Stomach (tissue), 9 donors: Measurements from ENCODE around the gene PRM3. TPM values are rescaled to one million over a fixed set of nuclear protein-coding genes. Genes with fewer than 3 reads are reported as not detected.

Source experiments
- DNase-seq, 2 donors: peaks; one replicate each; pipeline versions ENCODE4 v3.0.0 to v3.0.0-alpha.2; 2013 to 2019
- H3K27ac ChIP-seq, 5 donors: fragments of 200-600 bp in 4 of 5; sonication (generic) in 4 of 5; one replicate each; pipeline ENCODE4 v1.5.1; 2013 to 2019; ENCODE audit warnings: mild to moderate bottlenecking in 1 of 5, moderate library complexity in 1 of 5
- H3K27me3 ChIP-seq, 3 donors: fragments of 200-600 bp; sonication (generic); one replicate each; pipeline ENCODE4 v1.5.1; 2017 to 2019; ENCODE audit warnings: mixed run types in 1 of 3
- H3K36me3 ChIP-seq, 4 donors: fragments of 200-600 bp; sonication (generic); 1 replicate in 3 of 4; 2 replicates in 1 of 4; pipeline ENCODE4 v1.5.1; 2016 to 2019
- H3K4me1 ChIP-seq, 4 donors: fragments of 200-600 bp; sonication (generic); one replicate each; pipeline ENCODE4 v1.5.1; 2016 to 2019
- H3K4me3 ChIP-seq, 4 donors: fragments of 200-600 bp; sonication (generic) in 3 of 4; one replicate each; pipeline ENCODE4 v1.5.1; 2016 to 2019; ENCODE audit warnings: mild to moderate bottlenecking in 1 of 4
- H3K9me3 ChIP-seq, 4 donors: fragments of 200-600 bp; sonication (generic); one replicate each; pipeline ENCODE4 v1.5.1; 2016 to 2019
- CTCF ChIP-seq, 7 experiments: fragments of 450-650 bp in 4 of 7; fragments of 200-600 bp in 3 of 7; sonication (generic) in 3 of 7; IDR thresholded peaks; one replicate each; pipeline ENCODE4 v1.5.1; 2016 to 2019; ENCODE audit warnings: antibody characterized with exemption in 7 of 7, control low read depth in 2 of 7, mild to moderate bottlenecking in 1 of 7
- EP300 ChIP-seq: sonication (generic); formaldehyde crosslinking; IDR thresholded peaks from one replicate; pipeline ENCODE4 v1.6.1; 2017; ENCODE audit warnings: antibody characterized with exemption
- POLR2A ChIP-seq, 4 donors: fragments of 450-650 bp; IDR thresholded peaks; one replicate each; pipeline ENCODE4 v1.6.1; 2016; ENCODE audit warnings: antibody characterized with exemption in 4 of 4, control low read depth in 2 of 4, mild to moderate bottlenecking in 1 of 4, moderate library complexity in 1 of 4
- POLR2AphosphoS5 ChIP-seq, 3 donors: sonication (generic); formaldehyde crosslinking; IDR thresholded peaks; one replicate each; pipeline ENCODE4 v1.6.1; 2016; ENCODE audit warnings: antibody characterized with exemption in 3 of 3
- WGBS, 5 donors: extraction: QIAGEN DNeasy Blood & Tissue Kit in 3 of 5; methylation state at CpG; one replicate each; pipeline versions ENCODE4 v1.1.5 to v1.1.7; 2013 to 2018; 5-methylcytosine and 5-hydroxymethylcytosine counted together
- intact Hi-C: fragments of 100-400 bp; cut with DNase I; formaldehyde crosslinking; loops from one replicate; pipeline ENCODE4 v1.15.1; 2023; ENCODE audit warnings: low total_unique reads
- polyA plus RNA-seq, 3 donors: library from polyadenylated mRNA; stranded (reverse); fragments of 200-250 nt; gene quantifications; one replicate each; pipeline ENCODE4 v1.2.3, GENCODE V29; 2013
- total RNA-seq, 5 donors: library from RNA; depleted of rRNA; stranded (reverse); fragments of >200 nt; gene quantifications; one replicate each; pipeline versions ENCODE4 v1.1.0 to v1.2.3, GENCODE V29; 2014 to 2016
- donor health status: healthy with polysubstance abuse.
- donor health status: Bipolar disorder and iron deficiency.
- donor health status: healthy.

Gene PRM3
- total and polyA plus RNA-seq, 8 donors = not detected

GRCh38 chr16:11314309-11314894, 41.0 kb upstream of the PRM3 start:
- WGBS, 5 donors = 93 to 95% (median 94%) methylated on average over 8 of the region's 8 CpGs
- H3K4me1 ChIP-seq = peaks cover 0 to 23% (median 14%) of the 10 kb centered on the region in 4 donors
- DNase-seq = no peak
- H3K36me3 ChIP-seq = no peaks in the 10 kb centered on the region
- H3K9me3 ChIP-seq = no peaks in the 10 kb centered on the region
- TF ChIP-seq POLR2AphosphoS5 (IDR thresholded peaks at IDR 0.05) (no peak), CTCF (IDR thresholded peaks at IDR 0.05) (no peak), POLR2A (IDR thresholded peaks at IDR 0.05) (no peak), EP300 (no peak)
- intact Hi-C loops = no loop called here
- no peak overlapping the region for H3K27ac ChIP-seq
- no peak overlapping the region for H3K4me3 ChIP-seq
- peaks cover 0 to 4% (median 0%) of the 10 kb centered on the region in 3 donors for H3K27me3 ChIP-seq

GRCh38 chr16:11313493-11314308, 40.3 kb upstream of the PRM3 start:
- no peaks in the 10 kb centered on the region for H3K9me3 ChIP-seq
- H3K4me3 ChIP-seq = no peak overlapping the region
- intact Hi-C loops = no loop called here
- WGBS, 5 donors = 93 to 97% (median 95%) methylated on average over 8 to 9 of the region's 9 CpGs
- no peak overlapping the region for H3K27ac ChIP-seq
- peaks cover 0 to 23% (median 14%) of the 10 kb centered on the region in 4 donors for H3K4me1 ChIP-seq
- peaks cover 0 to 4% (median 0%) of the 10 kb centered on the region in 3 donors for H3K27me3 ChIP-seq
- no peak for DNase-seq
- no peaks in the 10 kb centered on the region for H3K36me3 ChIP-seq
- TF ChIP-seq EP300 (no peak), CTCF (IDR thresholded peaks at IDR 0.05) (no peak), POLR2A (IDR thresholded peaks at IDR 0.05) (no peak)

- peak; percentile 59 to 75 for DNase-seq
- intact Hi-C loops = no loop called here
- no peak for TF ChIP-seq POLR2A (IDR thresholded peaks at IDR 0.05)
- no peak for TF ChIP-seq CTCF (IDR thresholded peaks at IDR 0.05)
- no peak for TF ChIP-seq POLR2AphosphoS5 (IDR thresholded peaks at IDR 0.05)
- no peak for TF ChIP-seq EP300
- peaks cover 0 to 23% (median 14%) of the 10 kb centered on the region in 4 donors for H3K4me1 ChIP-seq
- H3K4me3 ChIP-seq = no peak overlapping the region
- H3K36me3 ChIP-seq = no peaks in the 10 kb centered on the region
- WGBS, 5 donors = 51 to 70% (median 58%) methylated on average over 7 to 8 of the region's 8 CpGs
- H3K27ac ChIP-seq = no peak overlapping the region
- peaks cover 0 to 4% (median 0%) of the 10 kb centered on the region in 3 donors for H3K27me3 ChIP-seq
- H3K9me3 ChIP-seq = no peaks in the 10 kb centered on the region
Observed at GRCh38 chr16:11312718-11313492, 39.5 kb upstream of the PRM3 start.

- Histone ChIP-seq H3K9me3 (no peaks in the 10 kb centered on the region), H3K27ac (peak overlapping the region in 1 of 5 donors; percentile 56), H3K4me1 (peaks cover 0 to 28% (median 14%) of the 10 kb centered on the region in 4 donors), H3K4me3 (no peak overlapping the region), H3K27me3 (peaks cover 0 to 4% (median 0%) of the 10 kb centered on the region in 3 donors), H3K36me3 (no peaks in the 10 kb centered on the region)
- 66 to 79% (median 72%) methylated on average over 9 to 10 of the region's 10 CpGs for WGBS, 5 donors
- peak in 1 of 2 donors; percentile 62 for DNase-seq
- no peak for TF ChIP-seq CTCF (IDR thresholded peaks at IDR 0.05)
- no peak for TF ChIP-seq POLR2AphosphoS5 (IDR thresholded peaks at IDR 0.05)
- TF ChIP-seq POLR2A (IDR thresholded peaks at IDR 0.05) = no peak
- no peak for TF ChIP-seq EP300
- intact Hi-C loops = no loop called here
Observed at GRCh38 chr16:11310997-11311561, 37.6 kb upstream of the PRM3 start.
